Activated CD8-positive, alpha-beta memory T cell treated with anti-CD3 and anti-CD28 coated beads, Interleukin-2, amount 10 ng/mL, durations not matched to agents 7 days and 5 days (primary cell): Measurements from ENCODE around the gene CNTNAP2. TPM values are rescaled to one million over a fixed set of nuclear protein-coding genes. Genes with fewer than 3 reads are reported as not detected.
"Not testable (repeated sequence)": the region's sequence is repeated elsewhere in the genome, so short reads cannot be mapped to it uniquely, and the experiment has no call there.

ENCODE experiments used
- ATAC-seq: fragments of 150-1000 bp; cut with Tn5 transposase; one replicate; pipeline ENCODE4 v1.10.0; 2021; ENCODE audit warnings: moderate library complexity
- CTCF ChIA-PET: fragments of 350-600 bp; sonication (Branson Sonifier 250); formaldehyde crosslinking; loops from one replicate; lab custom pipeline; 2021; ENCODE audit warnings: antibody characterized with exemption; lab: Charles Lee
- DNase-seq: peaks from one replicate; pipeline ENCODE4 v3.0.0-alpha.2; 2020
- H3K27ac Mint-ChIP-seq: one replicate; pipeline ENCODE4 v1.8.0; 2021; ENCODE audit warnings: mild to moderate bottlenecking, mixed read lengths
- H3K27me3 Mint-ChIP-seq: one replicate; pipeline ENCODE4 v1.8.0; 2021; ENCODE audit warnings: mixed read lengths
- H3K36me3 Mint-ChIP-seq: one replicate; pipeline ENCODE4 v1.8.0; 2021; ENCODE audit warnings: mild to moderate bottlenecking, mixed read lengths
- H3K4me1 Mint-ChIP-seq: one replicate; pipeline ENCODE4 v1.8.0; 2021; ENCODE audit warnings: mixed read lengths
- H3K4me3 Mint-ChIP-seq: one replicate; pipeline ENCODE4 v1.8.0; 2021; ENCODE audit warnings: mild to moderate bottlenecking, moderate library complexity, mixed read lengths
- H3K9me3 Mint-ChIP-seq: one replicate; pipeline ENCODE4 v1.8.0; 2022; ENCODE audit warnings: low read depth, mixed read lengths
- total RNA-seq, 2 experiments: library from RNA; stranded (reverse); gene quantifications; one replicate each; pipeline ENCODE4 v1.2.3, GENCODE V29; 2021

CNTNAP2 gene
- total RNA-seq, 2 experiments from 2014 or later, result not detected

DNA sequence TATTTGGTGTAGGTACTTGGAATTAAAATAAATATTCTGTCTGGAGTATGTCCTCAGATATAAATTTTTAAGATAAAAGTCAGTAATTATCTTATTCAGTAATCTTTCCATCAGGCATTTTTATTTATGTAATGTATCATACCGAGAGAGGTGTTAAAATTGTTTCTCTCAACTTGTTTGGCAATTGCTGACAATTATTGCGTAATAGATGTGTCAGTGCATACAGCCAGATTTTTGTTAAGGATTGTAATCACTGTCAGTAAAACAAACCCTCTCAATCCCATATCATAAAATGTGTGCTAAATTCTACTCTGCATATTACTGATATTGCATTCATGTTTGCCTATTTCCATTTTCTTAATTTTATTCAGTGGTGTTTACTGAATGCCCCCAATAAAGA lies 69.2 kb downstream of the CNTNAP2 start:
- no peak for DNase-seq
- no peak for ATAC-seq
- Mint-ChIP-seq H3K27me3 (no peaks in the 10 kb centered on the region), H3K36me3 (no peaks in the 10 kb centered on the region), H3K9me3 (peaks cover 7% of the 10 kb centered on the region), H3K4me3 (no peak overlapping the region), H3K4me1 (no peaks in the 10 kb centered on the region), H3K27ac (no peak overlapping the region)
- CTCF ChIA-PET, result no interaction called here

DNA sequence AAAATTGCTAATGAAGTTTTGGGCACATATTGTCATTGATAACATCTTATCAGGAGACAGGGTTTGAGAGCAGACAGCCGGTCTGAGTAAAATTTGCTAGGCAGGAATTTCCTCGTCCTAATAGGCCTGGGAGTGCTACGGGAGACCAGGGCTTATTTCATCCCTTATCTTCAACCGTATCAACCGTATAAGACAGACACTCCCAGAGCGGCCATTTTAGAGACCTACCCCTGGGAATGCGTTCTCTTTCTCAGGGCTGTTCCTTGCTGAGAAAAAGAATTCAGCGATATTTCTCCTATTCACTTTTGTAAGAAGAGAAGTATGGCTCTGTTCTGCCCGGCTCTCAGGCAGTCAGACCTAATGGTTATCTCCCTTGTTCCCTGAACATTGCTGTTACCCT lies 74.8 kb downstream of the CNTNAP2 start:
- DNase-seq, CTCF ChIA-PET, H3K4me1 Mint-ChIP-seq, ATAC-seq, H3K4me3 Mint-ChIP-seq, H3K36me3 Mint-ChIP-seq, H3K27me3 Mint-ChIP-seq, H3K27ac Mint-ChIP-seq: not testable (repeated sequence)
- H3K9me3 Mint-ChIP-seq, result peaks cover 18% of the 10 kb centered on the region

DNA sequence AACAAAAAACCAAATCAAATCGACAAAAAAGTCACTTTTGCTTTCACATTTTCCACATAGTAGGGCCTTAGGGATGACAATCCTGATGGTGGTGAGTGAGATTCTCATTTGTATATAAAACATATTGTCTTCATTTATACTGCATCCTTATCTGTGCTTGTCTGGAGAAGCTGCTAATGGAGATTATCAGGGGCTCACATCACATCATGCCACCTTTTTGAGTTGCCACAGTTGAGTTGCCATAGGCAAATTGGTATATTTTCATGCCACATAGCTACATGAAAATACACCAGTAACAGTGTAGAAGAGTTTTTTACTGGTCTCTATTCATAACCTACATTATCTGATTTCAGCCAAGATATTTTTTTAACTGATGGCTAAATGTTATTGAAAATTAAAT lies 85.3 kb downstream of the CNTNAP2 start:
- no peaks in the 10 kb centered on the region for H3K27me3 Mint-ChIP-seq
- no peaks in the 10 kb centered on the region for H3K9me3 Mint-ChIP-seq
- DNase-seq (no peak), ATAC-seq (no peak)
- H3K4me1 Mint-ChIP-seq, result no peaks in the 10 kb centered on the region
- no peaks in the 10 kb centered on the region for H3K36me3 Mint-ChIP-seq
- H3K4me3 Mint-ChIP-seq, result no peak overlapping the region
- CTCF ChIA-PET, result no interaction called here
- no peak overlapping the region for H3K27ac Mint-ChIP-seq

DNA sequence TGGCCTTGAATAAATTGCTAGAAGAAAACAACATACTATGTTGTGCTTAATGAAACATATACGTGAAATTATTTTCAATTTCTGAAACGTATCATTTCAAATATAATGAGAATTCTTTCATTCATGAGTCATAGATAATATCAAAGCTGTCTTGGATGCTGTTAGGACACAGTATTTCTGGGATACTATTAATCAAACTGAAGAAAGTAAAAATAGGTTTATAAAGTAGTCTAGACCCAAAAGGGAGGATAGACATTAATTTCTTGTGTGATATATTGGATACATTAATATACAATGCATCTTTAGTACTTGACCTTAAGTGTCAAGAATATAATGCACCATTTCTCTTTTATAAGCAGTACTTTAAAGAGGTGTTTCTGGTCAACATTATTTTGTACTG lies 89.7 kb downstream of the CNTNAP2 start:
- CTCF ChIA-PET, result no interaction called here
- Mint-ChIP-seq H3K4me3 (no peak overlapping the region), H3K36me3 (no peaks in the 10 kb centered on the region), H3K4me1 (no peaks in the 10 kb centered on the region), H3K27me3 (no peaks in the 10 kb centered on the region), H3K9me3 (no peaks in the 10 kb centered on the region), H3K27ac (no peak overlapping the region)
- ATAC-seq (no peak), DNase-seq (no peak)

DNA sequence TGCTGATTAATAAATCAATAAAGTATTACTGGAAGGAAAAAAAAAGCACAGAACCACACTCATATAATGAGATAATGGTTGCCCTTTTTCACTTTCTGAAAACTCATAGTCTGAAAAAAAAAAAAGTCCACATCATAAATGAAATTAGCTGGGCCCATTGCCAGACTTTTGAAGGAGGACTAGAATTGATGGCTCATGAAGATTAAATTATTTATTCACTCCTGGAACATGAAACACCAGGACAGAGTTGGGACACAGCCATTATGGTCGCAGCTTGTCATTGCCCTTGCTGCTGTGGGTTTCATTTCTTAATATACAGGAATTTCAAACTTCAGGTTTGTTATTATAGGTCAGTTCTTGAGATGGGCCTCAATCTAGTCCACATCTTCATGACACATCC lies 91.9 kb downstream of the CNTNAP2 start:
- H3K4me3 Mint-ChIP-seq, result no peak overlapping the region
- CTCF ChIA-PET, result no interaction called here
- H3K36me3 Mint-ChIP-seq, result no peaks in the 10 kb centered on the region
- DNase-seq (no peak), ATAC-seq (no peak)
- H3K9me3 Mint-ChIP-seq, result peaks cover 2% of the 10 kb centered on the region
- no peaks in the 10 kb centered on the region for H3K27me3 Mint-ChIP-seq
- no peak overlapping the region for H3K27ac Mint-ChIP-seq
- H3K4me1 Mint-ChIP-seq, result no peaks in the 10 kb centered on the region

DNA sequence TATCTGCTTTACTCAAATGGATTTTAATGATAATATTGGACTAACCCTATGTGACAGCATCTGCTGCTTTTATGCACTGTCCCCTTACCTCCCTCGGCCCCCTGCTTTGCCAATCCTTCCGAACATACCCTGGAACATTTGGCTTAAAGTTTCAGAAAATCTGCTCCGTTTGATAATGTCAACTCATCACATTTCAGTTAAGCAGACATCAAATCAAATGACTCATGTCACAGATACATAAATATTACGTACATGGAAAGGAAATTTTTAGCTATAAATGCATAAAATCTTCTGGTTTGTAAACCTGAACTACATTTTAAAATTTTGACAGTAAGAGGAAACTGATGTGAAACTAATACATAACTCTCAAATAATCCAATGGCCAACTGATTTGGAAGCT lies 98.2 kb downstream of the CNTNAP2 start:
- CTCF ChIA-PET, result no interaction called here
- Mint-ChIP-seq H3K27me3 (no peaks in the 10 kb centered on the region), H3K4me1 (no peaks in the 10 kb centered on the region), H3K36me3 (no peaks in the 10 kb centered on the region), H3K4me3 (no peak overlapping the region), H3K9me3 (peaks cover 2% of the 10 kb centered on the region), H3K27ac (no peak overlapping the region)
- DNase-seq (no peak), ATAC-seq (no peak)

DNA sequence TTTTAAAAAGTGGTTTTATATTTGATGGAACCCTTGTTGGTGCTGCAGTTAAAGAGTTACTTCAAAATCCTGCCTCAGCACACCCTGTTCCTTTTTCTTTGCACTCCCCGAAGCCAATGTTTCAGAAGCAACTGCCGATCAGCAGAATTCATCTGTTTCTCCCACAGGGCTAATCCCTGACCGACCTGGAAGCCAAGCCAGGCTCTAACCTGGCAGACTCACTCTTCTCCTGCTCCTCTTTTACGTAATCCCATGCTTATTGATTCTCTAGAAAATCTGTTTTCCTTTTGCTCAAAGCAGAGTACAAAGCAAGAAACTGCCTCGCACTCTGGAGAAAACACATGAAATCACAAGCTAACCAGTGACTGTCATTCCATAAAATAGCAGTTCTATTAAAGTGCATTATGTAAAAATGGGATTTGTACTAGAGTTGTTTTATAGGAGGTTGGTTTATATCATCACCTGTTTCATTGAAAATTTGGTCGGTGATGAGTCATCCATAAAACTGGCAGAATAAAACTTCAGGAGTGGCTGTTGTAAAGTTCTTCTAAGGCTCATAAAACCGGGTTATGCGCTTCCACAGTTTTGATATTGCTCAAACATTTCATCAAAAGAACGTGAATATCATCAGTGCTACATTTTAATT lies 99.9 kb downstream of the CNTNAP2 start:
- Mint-ChIP-seq H3K4me3 (no peak overlapping the region), H3K27ac (no peak overlapping the region), H3K36me3 (no peaks in the 10 kb centered on the region), H3K9me3 (peaks cover 7% of the 10 kb centered on the region), H3K27me3 (no peaks in the 10 kb centered on the region), H3K4me1 (no peaks in the 10 kb centered on the region)
- DNase-seq (no peak), ATAC-seq (no peak)
- CTCF ChIA-PET, result no interaction called here

DNA sequence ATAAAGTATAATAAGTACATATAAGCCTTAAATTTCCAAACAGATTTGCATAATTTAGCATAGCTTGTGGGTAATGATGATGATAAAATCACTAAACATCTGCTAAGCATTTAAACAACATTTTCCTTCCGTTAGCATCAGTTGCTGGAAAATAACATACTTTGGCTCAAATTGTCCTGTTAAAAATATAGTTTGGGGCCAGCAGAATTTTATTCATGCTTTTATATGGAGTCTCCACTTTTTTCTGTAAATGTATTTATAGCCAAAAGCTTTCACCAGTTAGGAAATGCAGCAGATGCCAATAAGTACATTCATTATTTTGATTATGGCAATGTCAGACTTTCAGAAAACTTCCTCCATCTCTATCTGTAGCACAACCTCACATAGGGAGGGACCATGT lies 107.2 kb downstream of the CNTNAP2 start:
- ATAC-seq, result no peak
- Mint-ChIP-seq H3K36me3 (no peaks in the 10 kb centered on the region), H3K4me3 (no peak overlapping the region), H3K27me3 (no peaks in the 10 kb centered on the region), H3K4me1 (no peaks in the 10 kb centered on the region), H3K9me3 (peaks cover 8% of the 10 kb centered on the region), H3K27ac (no peak overlapping the region)
- no peak for DNase-seq
- CTCF ChIA-PET, result no interaction called here

DNA sequence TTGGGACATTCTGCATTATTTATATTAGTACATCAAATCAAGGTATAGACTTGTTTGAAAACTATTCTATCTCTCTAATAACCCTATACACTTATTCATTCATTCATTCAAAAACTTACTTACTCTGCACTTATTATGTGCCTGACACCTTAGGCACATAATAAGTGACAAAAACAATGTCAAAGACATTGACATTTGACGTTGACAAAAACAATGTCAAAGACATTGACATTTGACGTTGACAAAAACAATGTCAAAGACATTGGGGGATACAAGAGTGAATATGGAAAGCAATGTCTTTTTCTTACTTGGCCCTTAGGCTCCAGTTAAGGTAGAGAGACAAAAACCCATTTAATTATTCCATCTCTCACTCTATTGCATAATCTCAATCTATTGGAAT lies 116.0 kb downstream of the CNTNAP2 start:
- CTCF ChIA-PET, result no interaction called here
- Mint-ChIP-seq H3K9me3 (no peaks in the 10 kb centered on the region), H3K36me3 (no peaks in the 10 kb centered on the region), H3K27ac (no peak overlapping the region), H3K4me1 (no peaks in the 10 kb centered on the region), H3K4me3 (no peak overlapping the region), H3K27me3 (no peaks in the 10 kb centered on the region)
- DNase-seq (no peak), ATAC-seq (no peak)

DNA sequence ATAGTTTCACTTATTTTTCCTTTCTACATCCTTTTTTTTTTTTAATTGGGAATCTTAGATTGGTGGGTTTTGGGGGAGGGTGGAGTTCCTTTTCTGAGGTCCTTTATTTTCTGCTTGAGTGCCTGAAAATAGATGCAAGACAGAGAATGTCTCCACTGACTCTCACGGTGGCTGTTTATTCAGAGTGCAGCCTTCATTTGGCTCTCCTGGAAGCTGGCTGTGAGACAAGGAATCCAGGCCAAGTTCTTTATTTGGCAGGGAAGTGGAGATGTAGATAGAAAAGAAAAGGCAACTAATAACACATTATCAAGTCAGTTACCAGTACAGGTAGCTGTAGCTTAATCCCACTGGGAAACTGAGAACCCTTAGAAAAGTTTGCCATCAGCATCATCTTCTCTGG lies 118.6 kb downstream of the CNTNAP2 start:
- H3K4me3 Mint-ChIP-seq, result no peak overlapping the region
- H3K4me1 Mint-ChIP-seq, result no peaks in the 10 kb centered on the region
- no peaks in the 10 kb centered on the region for H3K27me3 Mint-ChIP-seq
- CTCF ChIA-PET, result no interaction called here
- H3K27ac Mint-ChIP-seq, result no peak overlapping the region
- DNase-seq (no peak), ATAC-seq (no peak)
- H3K9me3 Mint-ChIP-seq, result peaks cover 6% of the 10 kb centered on the region
- H3K36me3 Mint-ChIP-seq, result no peaks in the 10 kb centered on the region

DNA sequence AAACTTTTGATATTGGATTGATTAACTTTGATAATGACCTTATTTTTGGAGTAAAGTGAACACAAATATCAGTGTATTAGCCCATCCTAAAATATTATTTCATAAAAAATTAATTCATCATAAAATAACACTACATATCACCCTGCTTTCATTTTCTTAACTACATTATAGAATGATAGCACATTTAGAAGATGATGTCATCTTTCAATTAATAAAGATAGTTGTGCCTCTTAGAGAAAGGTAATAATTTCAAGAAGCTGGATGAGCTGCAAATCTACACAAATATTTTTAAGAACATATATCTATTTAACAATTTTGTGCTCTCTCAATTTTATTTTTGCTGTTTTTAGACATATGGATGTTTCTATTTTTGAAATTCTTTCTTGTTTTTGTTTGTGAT lies 126.1 kb downstream of the CNTNAP2 start:
- DNase-seq (no peak), ATAC-seq (no peak)
- Mint-ChIP-seq H3K4me1 (no peaks in the 10 kb centered on the region), H3K27ac (no peak overlapping the region), H3K36me3 (no peaks in the 10 kb centered on the region), H3K9me3 (peaks cover 10% of the 10 kb centered on the region), H3K27me3 (no peaks in the 10 kb centered on the region), H3K4me3 (no peak overlapping the region)
- CTCF ChIA-PET, result no interaction called here

DNA sequence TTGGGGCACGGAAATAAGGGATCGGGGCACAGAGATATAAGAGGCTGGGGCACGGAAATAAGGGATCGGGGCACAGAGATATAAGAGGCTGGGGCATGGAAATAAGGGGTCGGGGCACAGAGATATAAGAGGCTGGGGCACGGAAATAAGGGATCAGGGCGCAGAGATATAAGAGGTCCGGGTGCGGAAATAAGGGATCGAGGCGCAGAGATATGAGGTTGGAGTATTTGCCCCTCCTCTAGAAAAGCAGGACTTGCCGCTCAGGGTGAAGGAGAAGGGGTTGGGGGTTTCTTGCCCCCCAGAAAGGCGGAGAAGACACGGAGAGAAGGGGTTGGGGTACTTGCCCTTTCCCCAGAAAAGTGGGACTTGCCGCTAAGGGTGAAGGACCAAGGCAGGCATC lies 131.4 kb downstream of the CNTNAP2 start:
- H3K4me3 Mint-ChIP-seq, H3K27ac Mint-ChIP-seq, H3K27me3 Mint-ChIP-seq, DNase-seq, CTCF ChIA-PET, ATAC-seq, H3K9me3 Mint-ChIP-seq, H3K36me3 Mint-ChIP-seq, H3K4me1 Mint-ChIP-seq: not testable (repeated sequence)

DNA sequence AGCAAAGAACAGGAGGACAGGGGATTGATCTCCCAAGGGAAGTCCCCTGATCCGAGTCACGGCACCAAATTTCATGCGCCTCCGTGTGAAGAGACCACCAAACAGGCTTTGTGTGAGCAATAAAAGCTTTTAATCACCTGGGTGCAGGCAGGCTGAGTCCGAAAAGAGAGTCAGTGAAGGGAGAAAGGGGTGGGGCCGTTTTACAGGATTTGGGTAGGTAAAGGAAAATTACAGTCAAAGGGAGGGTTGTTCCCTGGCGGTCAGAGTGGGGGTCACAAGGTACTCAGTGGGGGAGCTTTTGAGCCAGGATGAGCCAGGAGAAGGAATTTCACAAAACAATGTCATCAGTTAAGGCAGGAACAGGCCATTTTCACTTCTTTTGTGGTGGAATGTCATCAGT lies 132.1 kb downstream of the CNTNAP2 start:
- H3K9me3 Mint-ChIP-seq, CTCF ChIA-PET, ATAC-seq, H3K4me3 Mint-ChIP-seq, H3K4me1 Mint-ChIP-seq, H3K27me3 Mint-ChIP-seq, H3K27ac Mint-ChIP-seq, H3K36me3 Mint-ChIP-seq, DNase-seq: not testable (repeated sequence)

DNA sequence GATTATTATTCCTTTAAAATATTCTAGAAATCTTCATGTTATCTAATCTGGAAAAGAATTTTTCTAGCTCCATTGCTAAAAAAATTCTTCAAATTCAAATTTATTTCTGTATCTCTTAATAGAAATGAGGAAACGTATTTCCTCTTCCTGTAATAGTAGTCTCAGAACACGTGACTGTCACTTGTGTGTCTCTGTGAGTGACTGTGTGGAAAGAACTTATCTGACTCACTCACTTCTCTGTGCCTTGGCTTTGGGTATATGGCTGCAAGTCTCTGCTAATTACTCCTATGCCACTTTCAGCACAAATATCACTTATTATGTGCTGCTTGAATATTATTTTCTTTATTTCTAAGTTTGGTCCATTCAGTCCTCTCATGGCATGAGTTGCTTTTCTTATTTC lies 132.7 kb downstream of the CNTNAP2 start:
- peaks cover 9% of the 10 kb centered on the region for H3K9me3 Mint-ChIP-seq

DNA sequence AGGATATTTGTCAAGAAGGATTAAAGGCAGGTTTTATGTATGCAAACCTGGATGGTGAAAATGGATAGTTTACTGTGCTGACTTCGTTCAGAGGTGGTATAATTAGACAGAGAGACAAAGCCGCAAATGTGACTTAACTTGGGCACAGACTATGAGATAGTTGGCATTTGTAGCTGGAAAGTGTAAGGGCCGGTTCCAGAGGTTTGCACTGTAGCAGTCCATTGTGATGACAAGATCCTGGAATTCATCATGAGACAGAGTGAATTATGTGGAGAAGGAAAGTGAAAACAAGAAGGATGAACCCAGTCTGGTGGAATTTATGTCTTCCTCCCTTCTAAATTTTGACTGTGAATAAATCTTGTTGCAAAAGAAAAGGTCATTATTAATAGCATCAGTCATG lies 139.0 kb downstream of the CNTNAP2 start:
- Mint-ChIP-seq H3K4me1 (no peaks in the 10 kb centered on the region), H3K27ac (no peak overlapping the region), H3K36me3 (no peaks in the 10 kb centered on the region), H3K9me3 (peaks cover 16% of the 10 kb centered on the region), H3K4me3 (no peak overlapping the region), H3K27me3 (no peaks in the 10 kb centered on the region)
- ATAC-seq (no peak), DNase-seq (no peak)
- CTCF ChIA-PET, result no interaction called here

More for the DNA sequence above, 132.7 kb downstream of the CNTNAP2 start:
- no peak overlapping the region for H3K4me3 Mint-ChIP-seq
- no peaks in the 10 kb centered on the region for H3K27me3 Mint-ChIP-seq
- no peaks in the 10 kb centered on the region for H3K4me1 Mint-ChIP-seq
- CTCF ChIA-PET, result no interaction called here
- no peak overlapping the region for H3K27ac Mint-ChIP-seq
- no peaks in the 10 kb centered on the region for H3K36me3 Mint-ChIP-seq
- ATAC-seq (no peak), DNase-seq (no peak)
